ENCODE measurements around the gene MAGI3.
"Not testable (repeated sequence)": the region's sequence is repeated elsewhere in the genome, so short reads cannot be mapped to it uniquely, and the experiment has no call there.

The MAGI3 gene

GRCh38 chr1:113587475-113587874 is 197.2 kb downstream of the MAGI3 start:
- DNase-seq, result no peak

- no peak for DNase-seq
Measured at GRCh38 chr1:113592230-113592629, 201.9 kb downstream of the MAGI3 start.

- DNase-seq, result no peak
Measured at GRCh38 chr1:113593550-113594297, 203.4 kb downstream of the MAGI3 start.

- not testable (repeated sequence) for DNase-seq
Measured at GRCh38 chr1:113604466-113604865, 214.2 kb downstream of the MAGI3 start.

GRCh38 chr1:113605146-113605545 is 214.8 kb downstream of the MAGI3 start:
- DNase-seq, result no peak

- DNase-seq, result no peak
Measured at GRCh38 chr1:113608399-113608798, 218.1 kb downstream of the MAGI3 start.

GRCh38 chr1:113610372-113610771 is 220.1 kb downstream of the MAGI3 start:
- no peak for DNase-seq

GRCh38 chr1:113615425-113615824 is 225.1 kb downstream of the MAGI3 start:
- no peak for DNase-seq

- DNase-seq, result no peak
Measured at GRCh38 chr1:113616156-113616555, 225.8 kb downstream of the MAGI3 start.

GRCh38 chr1:113617438-113618141 is 227.3 kb downstream of the MAGI3 start:
- no peak for DNase-seq

- no peak for DNase-seq
Measured at GRCh38 chr1:113628997-113629396, 238.7 kb downstream of the MAGI3 start.

GRCh38 chr1:113630340-113631327 is 240.3 kb downstream of the MAGI3 start:
- DNase-seq, result no peak

- DNase-seq, result no peak
Measured at GRCh38 chr1:113641396-113641795, 251.1 kb downstream of the MAGI3 start.

GRCh38 chr1:113647164-113647563 is 256.8 kb downstream of the MAGI3 start:
- no peak for DNase-seq

GRCh38 chr1:113648478-113648877 is 258.2 kb downstream of the MAGI3 start:
- no peak for DNase-seq

GRCh38 chr1:113652771-113653170 is 262.5 kb downstream of the MAGI3 start:
- no peak for DNase-seq

GRCh38 chr1:113653741-113654140 is 263.4 kb downstream of the MAGI3 start:
- DNase-seq, result no peak

GRCh38 chr1:113654883-113655282 is 264.6 kb downstream of the MAGI3 start:
- DNase-seq, result no peak

GRCh38 chr1:113657126-113657525 is 266.8 kb downstream of the MAGI3 start:
- no peak for DNase-seq

GRCh38 chr1:113657556-113658063 is 267.3 kb downstream of the MAGI3 start:
- DNase-seq, result no peak

- DNase-seq, result no peak
Measured at GRCh38 chr1:113659035-113659434, 268.7 kb downstream of the MAGI3 start.

GRCh38 chr1:113659556-113659955 is 269.2 kb downstream of the MAGI3 start:
- no peak for DNase-seq

- DNase-seq, result no peak
Measured at GRCh38 chr1:113660088-113660487, 269.8 kb downstream of the MAGI3 start.
